HepG2 (cell line): ENCODE data around the gene ZBTB20. TPM values are rescaled to one million over a fixed set of nuclear protein-coding genes. Genes with fewer than 3 reads are reported as not detected.

Experiments used
- ATAC-seq: fragments of 200-7000 bp; cut with Tn5 transposase; 3 replicates; pipeline ENCODE4 v1.9.1; 2020; ENCODE audit warnings: mild to moderate bottlenecking, moderate library complexity
- BruUV-seq: library from RNA; stranded (reverse); fragments of 400-500 nt; replicated peaks from 2 replicates; lab custom pipeline; 2021; lab: Mats Ljungman, UMichigan
- CTCF ChIA-PET: fragments of 300-600 bp; formaldehyde crosslinking; extraction: SDS; loops from one replicate; lab custom pipeline; 2021; ENCODE audit warnings: low total read pairs, inconsistent platforms, low intra/inter-chr PET ratio; lab: Yijun Ruan, JAX
- POLR2A ChIA-PET: fragments of 350-600 bp; sonication (Branson Sonifier 250); formaldehyde crosslinking; loops from one replicate; lab custom pipeline; 2020; ENCODE audit warnings: antibody characterized with exemption, inconsistent platforms; lab: Yijun Ruan, JAX
- DNase-seq: peaks from one replicate; pipeline ENCODE4 v3.0.0-alpha.2; 2015; ENCODE audit warnings: low spot score
- FAIRE-seq: peaks from 3 replicates; lab custom pipeline; 2011; peaks lifted over from hg19 to GRCh38; lab: Jason Lieb, UNC
- H2AFZ ChIP-seq: one replicate; pipeline ENCODE4 v1.6.1; 2011; ENCODE audit warnings: low read length, inconsistent platforms
- H3K27ac ChIP-seq: fragments of 300-600 bp; 3 replicates; pipeline ENCODE4 v1.8.0; 2011; ENCODE audit warnings: mixed run types, mild to moderate bottlenecking, mixed read lengths, low read length, inconsistent platforms; ENCODE audit not compliant: insufficient read depth; ENCODE audit errors: extremely low read length
- H3K27me3 ChIP-seq, 2 experiments: fragments of 200-600 bp in 1 of 2; 2 replicates in 1 of 2; 3 replicates in 1 of 2; pipeline versions ENCODE4 v1.6.0 to v1.8.0; 2011; ENCODE audit warnings: low read length in 2 of 2, mild to moderate bottlenecking in 2 of 2, moderate library complexity in 2 of 2, inconsistent platforms in 1 of 2; ENCODE audit not compliant: insufficient read depth in 2 of 2, control insufficient read depth in 1 of 2
- H3K36me3 ChIP-seq, 2 experiments: fragments of 200-600 bp in 1 of 2; replicated peaks in 1 of 2; 2 replicates in 1 of 2; 3 replicates in 1 of 2; pipeline versions ENCODE4 v1.5.1 to v1.8.0; 2011; ENCODE audit warnings: low read length in 2 of 2, inconsistent platforms in 1 of 2; ENCODE audit not compliant: insufficient read depth in 2 of 2, control insufficient read depth in 1 of 2
- H3K4me1 ChIP-seq: 2 replicates; pipeline ENCODE4 v1.5.1; 2012; ENCODE audit warnings: low read length, inconsistent platforms; ENCODE audit not compliant: insufficient read depth
- H3K4me2 ChIP-seq: 2 replicates; pipeline ENCODE4 v1.6.0; 2011; ENCODE audit warnings: low read depth, low read length, inconsistent platforms
- H3K4me3 ChIP-seq, 3 experiments: fragments of 200-600 bp in 1 of 3; sonication (generic), shearing (Covaris generic) in 1 of 3; replicated peaks in 1 of 3; 2 replicates each; pipeline ENCODE4 v1.5.1; 2011 to 2016; ENCODE audit warnings: low read length in 3 of 3, inconsistent platforms in 2 of 3, low read depth in 2 of 3, mild to moderate bottlenecking in 2 of 3, control low read depth in 1 of 3, mixed read lengths in 1 of 3; ENCODE audit not compliant: insufficient read depth in 1 of 3
- H3K79me2 ChIP-seq: one replicate; pipeline ENCODE4 v1.6.1; 2011; ENCODE audit warnings: low read length, inconsistent platforms; ENCODE audit not compliant: insufficient read depth
- H3K9ac ChIP-seq: 2 replicates; pipeline ENCODE4 v1.6.0; 2011; ENCODE audit warnings: mild to moderate bottlenecking, low read depth, low read length, inconsistent platforms; ENCODE audit not compliant: insufficient read depth
- H3K9me3 ChIP-seq: 2 replicates; pipeline ENCODE4 v1.5.1; 2012; ENCODE audit warnings: mild to moderate bottlenecking, low read length
- H4K20me1 ChIP-seq: 2 replicates; pipeline ENCODE4 v1.6.0; 2011; ENCODE audit warnings: inconsistent platforms, mild to moderate bottlenecking, low read length, moderate library complexity; ENCODE audit not compliant: insufficient read depth
- CBFB ChIP-seq: sonication (generic); formaldehyde crosslinking; IDR thresholded peaks from 2 replicates; pipeline ENCODE4 v1.4.0; 2020; ENCODE audit warnings: missing genetic modification reagents
- GTF3A ChIP-seq: sonication (generic); formaldehyde crosslinking; conservative IDR thresholded peaks from 2 replicates; pipeline ENCODE4 v1.4.0; 2020; ENCODE audit warnings: mild to moderate bottlenecking, missing genetic modification reagents
- KDM1A ChIP-seq: IDR thresholded peaks from 2 replicates; pipeline ENCODE4 v1.6.1; 2016; ENCODE audit warnings: missing compliant biosample characterization
- MAFK ChIP-seq, 2 experiments: IDR thresholded peaks in 1 of 2; conservative IDR thresholded peaks in 1 of 2; 2 replicates each; pipeline ENCODE4 v1.6.1; 2011; ENCODE audit warnings: improper control_type of control experiment in 2 of 2, low read length in 2 of 2
- PAX8 ChIP-seq: sonication (generic); formaldehyde crosslinking; IDR thresholded peaks from 2 replicates; pipeline ENCODE4 v1.8.0; 2022; ENCODE audit warnings: mild to moderate bottlenecking, missing genetic modification reagents, borderline replicate concordance
- PHF21A ChIP-seq: sonication (generic); formaldehyde crosslinking; IDR thresholded peaks from 2 replicates; pipeline ENCODE4 v1.5.0; 2020; ENCODE audit warnings: mild to moderate bottlenecking, missing genetic modification reagents
- POGZ ChIP-seq: sonication (generic); formaldehyde crosslinking; IDR thresholded peaks from 2 replicates; pipeline ENCODE4 v1.4.0; 2020; ENCODE audit warnings: mild to moderate bottlenecking, missing genetic modification reagents
- ZSCAN29 ChIP-seq: sonication (generic); formaldehyde crosslinking; conservative IDR thresholded peaks from 2 replicates; pipeline ENCODE4 v1.4.0; 2020; ENCODE audit warnings: mild to moderate bottlenecking, missing genetic modification reagents
- WGBS: methylation state at CpG from one replicate; pipeline ENCODE4 v1.1.6; 2017; ENCODE audit warnings: low lambda C conversion rate; 5-methylcytosine and 5-hydroxymethylcytosine counted together
- in situ Hi-C: cut with HindIII; loops from 2 replicates; pipeline ENCODE4 v1.10.0; 2017; ENCODE audit warnings: low pct_unique_long_range_greater_than_20kb; ENCODE audit not compliant: extremely low pct_ligation_motif_present
- intact Hi-C: fragments of 100-400 bp; cut with micrococcal nuclease; formaldehyde crosslinking; loops from one replicate; pipeline ENCODE4 v1.10.0; 2022; ENCODE audit not compliant: unreplicated experiment
- polyA plus RNA-seq, 8 experiments: library from polyadenylated mRNA; depleted of rRNA in 3 of 8; stranded (reverse) in 7 of 8; unstranded in 1 of 8; fragments of >200 nt; fragmentation: Illumina TruSeq in 4 of 8; extraction: Trizol in 4 of 8; gene quantifications; 2 replicates each; pipeline versions ENCODE4 v1.2.1 to v1.2.3, GENCODE V29; 2011 to 2016; ENCODE audit warnings: low read depth in 4 of 8, missing spikeins in 1 of 8, mixed read lengths in 1 of 8; ENCODE audit not compliant: insufficient read depth in 1 of 8
- total RNA-seq, 5 experiments: library from RNA; depleted of rRNA; stranded (reverse); fragments of >200 nt; fragmentation: Illumina TruSeq; extraction: Trizol; gene quantifications; 2 replicates each; pipeline ENCODE4 v1.2.3, GENCODE V29; 2016; ENCODE audit warnings: low read depth in 1 of 5
- TF ChIP-seq, protein P1 (sequence below): sonication (generic); formaldehyde crosslinking; IDR thresholded peaks from 2 replicates; pipeline ENCODE4 v1.5.0; 2020; ENCODE audit warnings: mild to moderate bottlenecking, missing genetic modification reagents
- TF ChIP-seq, protein P2 (sequence below): sonication (generic); formaldehyde crosslinking; IDR thresholded peaks from 2 replicates; pipeline ENCODE4 v1.5.0; 2020; ENCODE audit warnings: missing genetic modification reagents
- TF ChIP-seq, protein P3 (sequence below): sonication (generic); formaldehyde crosslinking; IDR thresholded peaks from 2 replicates; pipeline ENCODE4 v1.4.0; 2020; ENCODE audit warnings: missing genetic modification reagents
- TF ChIP-seq, protein P4 (sequence below): sonication (generic); formaldehyde crosslinking; IDR thresholded peaks from 2 replicates; pipeline ENCODE4 v1.4.0; 2020; ENCODE audit warnings: missing genetic modification reagents, borderline replicate concordance

ZBTB20 gene
- total and polyA plus RNA-seq, 2 of the 13 experiments (the other 11 are each of a cell fraction or from before 2014, with no cell fraction given) = 1.9 to 8.8 TPM

DNA sequence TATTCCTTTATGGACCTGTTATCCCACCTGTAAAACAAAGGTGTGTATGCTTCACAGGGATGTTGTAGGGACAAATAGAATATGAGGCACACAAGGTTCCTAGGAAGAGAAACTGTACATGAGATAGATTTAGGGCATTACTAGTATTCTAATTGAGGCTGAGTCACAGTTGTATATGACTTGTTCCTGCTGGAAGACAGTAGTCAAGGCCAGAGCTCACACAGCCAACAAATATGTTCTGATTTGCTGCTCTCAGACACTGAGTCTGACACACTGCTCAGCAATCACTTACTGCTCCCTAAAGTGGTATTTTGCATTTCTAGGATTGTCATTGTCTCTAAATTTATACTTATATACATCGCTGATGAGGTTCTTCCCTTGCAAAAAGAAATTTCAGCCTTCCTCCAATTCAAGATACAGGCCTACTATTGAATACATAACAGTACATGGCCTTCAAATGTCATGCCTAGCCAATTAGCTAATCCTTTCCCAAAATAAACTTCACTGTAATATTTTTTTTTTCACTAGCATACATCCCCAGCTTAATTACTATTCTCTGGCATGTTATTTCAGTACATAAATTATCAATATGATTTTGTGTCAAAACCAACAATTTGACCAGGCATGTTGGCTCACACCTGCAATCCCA lies 783.4 kb downstream of the ZBTB20 start:
- Histone ChIP-seq H3K9ac (no peak overlapping the region), H3K27me3 (no peaks in the 10 kb centered on the region), H4K20me1 (no peaks in the 10 kb centered on the region), H2AFZ (no peak overlapping the region), H3K79me2 (no peaks in the 10 kb centered on the region), H3K4me3 (no peak overlapping the region), H3K9me3 (no peaks in the 10 kb centered on the region), H3K4me1 (0 out of 2 replicates have a peak, but pooled peaks cover 6% of the 10 kb centered on the region), H3K4me2 (no peak overlapping the region), H3K36me3 (peaks cover 0 to 2% of the 10 kb centered on the region in 2 experiments; a peak in 1 of 5 replicates), H3K27ac (no peak overlapping the region)
- BruUV-seq = no TSS peak
- ChIA-PET CTCF (no interaction called here), POLR2A (no interaction called here)
- ATAC-seq (peak; percentile 31; the same call in 1 of the 3 replicates), DNase-seq (no peak), FAIRE-seq (no peak)
- TF ChIP-seq, protein P1, sequence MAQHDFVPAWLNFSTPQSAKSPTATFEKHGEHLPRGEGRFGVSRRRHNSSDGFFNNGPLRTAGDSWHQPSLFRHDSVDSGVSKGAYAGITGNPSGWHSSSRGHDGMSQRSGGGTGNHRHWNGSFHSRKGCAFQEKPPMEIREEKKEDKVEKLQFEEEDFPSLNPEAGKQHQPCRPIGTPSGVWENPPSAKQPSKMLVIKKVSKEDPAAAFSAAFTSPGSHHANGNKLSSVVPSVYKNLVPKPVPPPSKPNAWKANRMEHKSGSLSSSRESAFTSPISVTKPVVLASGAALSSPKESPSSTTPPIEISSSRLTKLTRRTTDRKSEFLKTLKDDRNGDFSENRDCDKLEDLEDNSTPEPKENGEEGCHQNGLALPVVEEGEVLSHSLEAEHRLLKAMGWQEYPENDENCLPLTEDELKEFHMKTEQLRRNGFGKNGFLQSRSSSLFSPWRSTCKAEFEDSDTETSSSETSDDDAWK (CRISPR knock-in tag) = no peak
- TF ChIP-seq, protein P2, sequence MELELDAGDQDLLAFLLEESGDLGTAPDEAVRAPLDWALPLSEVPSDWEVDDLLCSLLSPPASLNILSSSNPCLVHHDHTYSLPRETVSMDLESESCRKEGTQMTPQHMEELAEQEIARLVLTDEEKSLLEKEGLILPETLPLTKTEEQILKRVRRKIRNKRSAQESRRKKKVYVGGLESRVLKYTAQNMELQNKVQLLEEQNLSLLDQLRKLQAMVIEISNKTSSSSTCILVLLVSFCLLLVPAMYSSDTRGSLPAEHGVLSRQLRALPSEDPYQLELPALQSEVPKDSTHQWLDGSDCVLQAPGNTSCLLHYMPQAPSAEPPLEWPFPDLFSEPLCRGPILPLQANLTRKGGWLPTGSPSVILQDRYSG (CRISPR knock-in tag) = no peak
- TF ChIP-seq POGZ (CRISPR knock-in tag) (no peak), GTF3A (no peak), PHF21A (CRISPR knock-in tag) (no peak), KDM1A (CRISPR knock-in tag) (no peak), PAX8 (CRISPR knock-in tag) (no peak), ZSCAN29 (no peak), CBFB (CRISPR knock-in tag) (no peak), MAFK (conservative IDR thresholded peaks at IDR 0.05 in 1 of 2, IDR thresholded peaks at IDR 0.05 in 1 of 2; ENCODE audit: low read length in 2 of 2) (no peak)
- TF ChIP-seq, protein P3, sequence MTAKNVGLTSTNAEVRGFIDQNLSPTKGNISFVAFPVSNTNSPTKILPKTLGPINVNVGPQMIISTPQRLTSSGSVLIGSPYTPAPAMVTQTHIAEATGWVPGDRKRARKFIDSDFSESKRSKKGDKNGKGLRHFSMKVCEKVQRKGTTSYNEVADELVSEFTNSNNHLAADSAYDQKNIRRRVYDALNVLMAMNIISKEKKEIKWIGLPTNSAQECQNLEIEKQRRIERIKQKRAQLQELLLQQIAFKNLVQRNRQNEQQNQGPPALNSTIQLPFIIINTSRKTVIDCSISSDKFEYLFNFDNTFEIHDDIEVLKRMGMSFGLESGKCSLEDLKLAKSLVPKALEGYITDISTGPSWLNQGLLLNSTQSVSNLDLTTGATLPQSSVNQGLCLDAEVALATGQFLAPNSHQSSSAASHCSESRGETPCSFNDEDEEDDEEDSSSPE (CRISPR knock-in tag) = no peak
- TF ChIP-seq, protein P4, sequence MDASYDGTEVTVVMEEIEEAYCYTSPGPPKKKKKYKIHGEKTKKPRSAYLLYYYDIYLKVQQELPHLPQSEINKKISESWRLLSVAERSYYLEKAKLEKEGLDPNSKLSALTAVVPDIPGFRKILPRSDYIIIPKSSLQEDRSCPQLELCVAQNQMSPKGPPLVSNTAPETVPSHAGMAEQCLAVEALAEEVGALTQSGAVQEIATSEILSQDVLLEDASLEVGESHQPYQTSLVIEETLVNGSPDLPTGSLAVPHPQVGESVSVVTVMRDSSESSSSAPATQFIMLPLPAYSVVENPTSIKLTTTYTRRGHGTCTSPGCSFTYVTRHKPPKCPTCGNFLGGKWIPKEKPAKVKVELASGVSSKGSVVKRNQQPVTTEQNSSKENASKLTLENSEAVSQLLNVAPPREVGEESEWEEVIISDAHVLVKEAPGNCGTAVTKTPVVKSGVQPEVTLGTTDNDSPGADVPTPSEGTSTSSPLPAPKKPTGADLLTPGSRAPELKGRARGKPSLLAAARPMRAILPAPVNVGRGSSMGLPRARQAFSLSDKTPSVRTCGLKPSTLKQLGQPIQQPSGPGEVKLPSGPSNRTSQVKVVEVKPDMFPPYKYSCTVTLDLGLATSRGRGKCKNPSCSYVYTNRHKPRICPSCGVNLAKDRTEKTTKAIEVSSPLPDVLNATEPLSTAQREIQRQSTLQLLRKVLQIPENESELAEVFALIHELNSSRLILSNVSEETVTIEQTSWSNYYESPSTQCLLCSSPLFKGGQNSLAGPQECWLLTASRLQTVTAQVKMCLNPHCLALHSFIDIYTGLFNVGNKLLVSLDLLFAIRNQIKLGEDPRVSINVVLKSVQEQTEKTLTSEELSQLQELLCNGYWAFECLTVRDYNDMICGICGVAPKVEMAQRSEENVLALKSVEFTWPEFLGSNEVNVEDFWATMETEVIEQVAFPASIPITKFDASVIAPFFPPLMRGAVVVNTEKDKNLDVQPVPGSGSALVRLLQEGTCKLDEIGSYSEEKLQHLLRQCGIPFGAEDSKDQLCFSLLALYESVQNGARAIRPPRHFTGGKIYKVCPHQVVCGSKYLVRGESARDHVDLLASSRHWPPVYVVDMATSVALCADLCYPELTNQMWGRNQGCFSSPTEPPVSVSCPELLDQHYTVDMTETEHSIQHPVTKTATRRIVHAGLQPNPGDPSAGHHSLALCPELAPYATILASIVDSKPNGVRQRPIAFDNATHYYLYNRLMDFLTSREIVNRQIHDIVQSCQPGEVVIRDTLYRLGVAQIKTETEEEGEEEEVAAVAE (CRISPR knock-in tag) = no peak
- in situ Hi-C loops (no loop called here), intact Hi-C loops (loop anchor here (10.0 kb wide), 1 partner anchor 51 kb away; no protein-coding TSS in a partner anchor)
- 94% methylated on average over 1 of the region's 1 CpG for WGBS
